Stimulated activated naive B cell treated with anti-CD40 and anti-IgM and Interleukin-4, amounts not matched to agents 10 μg/mL and 1 μg/mL and 100 μg/mL, for 72 hours (primary cell): ENCODE results near the gene ACOX3.

Source experiments
- ATAC-seq, 2 donors: fragments of 150-1000 bp; cut with Tn5 transposase; replicated peaks; 2 replicates each; pipeline ENCODE4 v1.10.0; 2021; ENCODE audit warnings: moderate library complexity in 1 of 2
- DNase-seq: peaks from one replicate; pipeline ENCODE4 v3.0.0; 2021
- H3K27ac Mint-ChIP-seq: one replicate; pipeline ENCODE4 v1.8.0; 2022; ENCODE audit warnings: mild to moderate bottlenecking, mixed read lengths
- H3K27me3 Mint-ChIP-seq, 2 donors: one replicate each; pipeline ENCODE4 v1.8.0; 2022; ENCODE audit warnings: mixed read lengths in 2 of 2
- H3K36me3 Mint-ChIP-seq, 2 donors: one replicate each; pipeline ENCODE4 v1.8.0; 2022; ENCODE audit warnings: mixed read lengths in 2 of 2, mild to moderate bottlenecking in 1 of 2
- H3K4me1 Mint-ChIP-seq, 2 donors: one replicate each; pipeline ENCODE4 v1.8.0; 2022; ENCODE audit warnings: mixed read lengths in 2 of 2, mild to moderate bottlenecking in 1 of 2
- H3K4me3 Mint-ChIP-seq, 2 donors: one replicate each; pipeline ENCODE4 v1.8.0; 2022; ENCODE audit warnings: mild to moderate bottlenecking in 2 of 2, mixed read lengths in 2 of 2, moderate library complexity in 1 of 2
- H3K9me3 Mint-ChIP-seq, 2 donors: one replicate each; pipeline ENCODE4 v1.8.0; 2022; ENCODE audit warnings: mixed read lengths in 2 of 2, mild to moderate bottlenecking in 1 of 2

ACOX3 gene

DNA sequence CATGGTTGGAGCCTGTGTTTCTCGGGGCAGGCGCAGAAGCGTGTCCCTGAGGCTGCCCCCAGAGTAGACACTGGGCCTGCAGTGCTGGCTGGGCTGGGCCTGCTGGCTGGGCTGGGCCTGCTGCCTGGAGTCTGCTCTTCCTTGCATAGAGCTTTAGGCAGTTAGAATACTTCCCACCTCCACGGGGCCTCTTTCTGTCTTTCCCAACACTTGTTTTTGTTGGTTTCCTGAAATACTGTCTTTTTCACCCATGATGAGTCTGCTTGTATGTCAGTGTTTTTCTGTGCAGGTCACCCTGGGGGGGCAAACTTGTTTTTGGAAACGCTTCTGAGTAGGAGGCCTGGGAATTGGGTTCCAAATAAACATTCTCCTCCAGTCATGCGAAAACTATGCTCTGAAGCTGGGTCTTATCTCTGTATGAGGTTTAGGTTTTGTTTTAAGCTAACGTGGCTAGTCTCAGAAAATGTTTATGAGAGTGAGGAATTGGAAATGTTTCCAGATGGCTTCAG lies 32.2 kb upstream of the ACOX3 start:
- Mint-ChIP-seq H3K27me3 (no peaks in the 10 kb centered on the region), H3K9me3 (no peaks in the 10 kb centered on the region), H3K4me1 (peaks cover 7 to 15% of the 10 kb centered on the region in 2 donors), H3K36me3 (peaks cover 31 to 68% of the 10 kb centered on the region in 2 donors), H3K4me3 (no peak overlapping the region), H3K27ac (no peak overlapping the region)
- DNase-seq (no peak), ATAC-seq (no peak)

DNA sequence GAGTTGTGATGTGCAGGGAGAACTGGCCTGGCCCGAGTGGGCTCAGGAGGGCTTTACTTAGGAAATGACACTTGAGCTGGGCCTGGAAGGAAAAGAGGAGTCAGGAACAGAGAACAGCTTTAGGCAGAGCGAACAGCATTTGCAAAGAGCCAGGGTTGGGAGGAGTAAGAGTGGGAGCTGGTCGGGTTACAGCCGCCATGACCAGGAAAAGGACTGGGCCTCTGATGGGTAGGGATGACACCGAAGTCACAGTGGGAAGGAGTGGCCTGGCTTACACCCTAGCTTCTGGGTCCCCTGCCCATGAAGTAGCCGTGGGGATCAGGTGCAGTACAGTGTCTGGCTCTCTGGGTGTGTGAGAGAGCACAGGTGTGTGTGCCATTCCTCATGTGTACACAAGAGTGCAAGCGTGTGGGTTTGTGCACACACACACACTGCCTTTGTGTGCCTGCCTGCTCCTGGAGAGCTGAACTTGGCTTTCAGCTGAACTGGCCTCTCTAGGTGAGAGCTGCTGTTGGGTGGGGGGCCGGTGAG lies 31.7 kb upstream of the ACOX3 start:
- no peak for DNase-seq
- peaks cover 31 to 69% of the 10 kb centered on the region in 2 donors for H3K36me3 Mint-ChIP-seq
- H3K27me3 Mint-ChIP-seq, result no peaks in the 10 kb centered on the region
- peaks cover 7 to 15% of the 10 kb centered on the region in 2 donors for H3K4me1 Mint-ChIP-seq
- H3K9me3 Mint-ChIP-seq, result no peaks in the 10 kb centered on the region
- no peak for ATAC-seq
- no peak overlapping the region for H3K27ac Mint-ChIP-seq
- H3K4me3 Mint-ChIP-seq, result no peak overlapping the region

DNA sequence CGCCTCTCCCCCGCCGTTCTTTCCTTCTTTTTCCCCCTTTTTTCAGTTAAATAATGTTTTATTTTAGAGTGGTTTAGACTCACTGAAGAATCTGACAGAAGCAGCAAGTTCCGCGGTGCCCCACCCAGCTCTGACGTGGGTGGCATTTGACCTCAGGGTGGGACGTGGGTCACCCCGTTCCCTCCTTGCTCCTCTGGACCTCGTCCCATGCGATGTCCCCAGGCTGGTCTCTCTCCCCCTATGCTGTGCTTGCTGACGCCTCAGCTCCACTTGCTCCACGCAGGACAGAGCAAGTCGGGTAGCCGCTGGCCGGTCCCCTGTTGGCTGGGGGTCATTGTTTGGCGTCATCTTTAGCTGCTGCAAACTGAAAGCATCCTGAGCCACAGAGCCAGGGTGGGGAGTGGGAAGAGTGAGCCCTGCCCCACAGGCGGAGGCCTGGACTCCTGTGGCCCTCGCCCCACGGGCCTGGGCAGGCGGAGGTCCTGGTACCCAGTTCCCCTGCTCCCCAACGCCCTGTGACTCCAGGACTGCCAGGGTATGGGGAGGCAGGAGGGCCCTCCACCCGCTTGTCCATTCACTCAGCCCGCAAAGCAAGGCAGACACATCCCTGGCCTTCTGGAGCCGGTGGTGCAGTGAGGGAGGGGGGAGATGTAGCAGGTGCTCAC lies 30.8 kb upstream of the ACOX3 start:
- no peak for ATAC-seq
- H3K9me3 Mint-ChIP-seq, result no peaks in the 10 kb centered on the region
- H3K4me3 Mint-ChIP-seq, result no peak overlapping the region
- no peaks in the 10 kb centered on the region for H3K27me3 Mint-ChIP-seq
- H3K27ac Mint-ChIP-seq, result peak overlapping the region; percentile 20
- peaks cover 7 to 15% of the 10 kb centered on the region in 2 donors for H3K4me1 Mint-ChIP-seq
- peaks cover 33 to 72% of the 10 kb centered on the region in 2 donors for H3K36me3 Mint-ChIP-seq
- DNase-seq, result no peak

DNA sequence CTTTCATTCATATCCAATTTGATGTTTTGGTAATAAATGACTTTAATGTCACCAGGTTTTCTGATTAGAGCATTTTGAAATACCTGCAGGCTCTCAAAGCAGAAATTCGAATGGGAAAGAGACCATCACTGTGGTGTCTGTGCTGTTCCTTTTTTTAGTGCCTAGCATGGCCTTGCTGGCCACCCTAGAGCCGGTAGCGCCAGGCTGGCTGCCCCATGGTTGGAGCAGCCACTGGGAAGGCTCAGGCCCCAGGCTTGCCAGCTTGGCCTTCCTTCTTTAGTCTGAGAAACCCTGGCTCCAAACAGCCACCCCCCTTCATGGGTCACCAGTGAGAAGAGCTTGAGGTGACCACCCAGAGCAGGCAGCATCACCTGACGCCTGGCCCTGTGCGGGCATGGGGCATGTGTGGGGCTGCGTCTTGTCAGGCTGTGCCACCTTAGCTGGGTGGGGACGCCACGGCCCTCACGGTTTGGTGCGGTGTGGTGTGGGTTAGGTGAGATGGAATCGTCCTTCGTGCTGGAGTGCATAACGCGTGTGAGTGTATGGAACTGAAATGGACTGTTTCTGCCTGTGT lies 30.0 kb upstream of the ACOX3 start:
- H3K36me3 Mint-ChIP-seq, result peaks cover 33 to 71% of the 10 kb centered on the region in 2 donors
- ATAC-seq (no peak), DNase-seq (no peak)
- no peak overlapping the region for H3K4me3 Mint-ChIP-seq
- H3K9me3 Mint-ChIP-seq, result no peaks in the 10 kb centered on the region
- H3K27ac Mint-ChIP-seq, result no peak overlapping the region
- H3K4me1 Mint-ChIP-seq, result peaks cover 7 to 18% of the 10 kb centered on the region in 2 donors
- no peaks in the 10 kb centered on the region for H3K27me3 Mint-ChIP-seq

DNA sequence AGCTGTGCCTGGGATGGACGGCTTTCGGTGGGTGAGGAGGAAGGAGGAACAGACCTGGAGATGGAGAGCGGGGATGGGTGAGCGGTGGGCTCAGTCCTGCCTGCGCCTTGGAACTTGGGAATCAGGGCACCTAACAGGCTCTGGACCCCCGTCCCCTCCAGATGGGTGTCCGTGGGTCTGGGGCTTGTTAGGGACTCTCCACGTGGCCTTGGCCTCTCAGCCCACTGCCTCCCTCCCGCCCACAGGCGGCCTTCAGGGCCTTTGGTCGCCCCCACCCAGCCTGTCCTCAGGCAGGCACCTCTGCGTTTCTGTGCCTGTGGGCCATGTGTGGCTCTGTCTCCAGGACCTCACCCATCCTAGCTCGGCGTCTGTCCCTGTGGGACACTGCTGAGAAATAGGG lies 29.0 kb upstream of the ACOX3 start:
- H3K9me3 Mint-ChIP-seq, result no peaks in the 10 kb centered on the region
- H3K36me3 Mint-ChIP-seq, result peaks cover 37 to 71% of the 10 kb centered on the region in 2 donors
- H3K4me1 Mint-ChIP-seq, result peaks cover 7 to 22% of the 10 kb centered on the region in 2 donors
- no peak overlapping the region for H3K4me3 Mint-ChIP-seq
- H3K27ac Mint-ChIP-seq, result no peak overlapping the region
- DNase-seq, result no peak
- no peaks in the 10 kb centered on the region for H3K27me3 Mint-ChIP-seq
- ATAC-seq, result no peak

DNA sequence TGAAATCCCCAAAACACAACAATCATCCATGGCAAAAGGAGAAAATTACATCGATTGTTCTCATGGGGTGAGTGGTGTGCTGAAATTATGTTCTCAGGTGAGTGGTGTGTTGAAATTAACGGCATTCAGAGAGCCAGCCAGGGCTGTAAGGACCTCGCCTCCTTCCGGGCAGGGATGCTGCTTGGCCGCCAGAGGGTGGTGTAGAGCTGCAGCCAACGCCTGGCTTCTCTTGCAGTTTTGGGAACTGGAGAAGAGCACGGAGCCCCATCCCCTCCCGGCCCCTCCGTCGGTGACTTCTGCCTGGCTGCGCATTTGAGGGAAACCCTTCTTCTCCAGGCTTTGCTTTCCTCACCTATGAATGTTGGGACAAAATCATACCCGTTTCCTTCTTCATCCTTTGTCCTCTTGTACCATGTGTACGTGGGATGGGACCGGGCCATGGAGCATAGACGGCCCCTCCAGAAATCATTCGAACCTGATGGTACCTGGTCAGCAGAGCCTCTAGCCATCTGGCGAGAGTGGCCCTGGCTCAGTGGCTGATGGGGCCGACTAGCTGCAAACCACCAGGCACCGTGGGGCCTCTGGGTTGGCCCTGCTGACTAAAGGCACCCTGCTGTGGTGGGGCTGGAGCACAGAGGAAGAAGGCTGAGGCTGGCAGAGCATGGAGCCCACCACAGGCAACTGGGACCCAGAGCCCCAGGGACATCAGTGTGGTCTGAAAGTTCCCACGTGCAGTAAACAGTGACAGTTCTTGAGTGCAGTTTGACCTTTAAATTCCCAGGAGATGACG lies 28.4 kb upstream of the ACOX3 start:
- no peaks in the 10 kb centered on the region for H3K27me3 Mint-ChIP-seq
- peak; percentile 28 for DNase-seq
- H3K9me3 Mint-ChIP-seq, result no peaks in the 10 kb centered on the region
- peak; percentile 71 to 82 for ATAC-seq
- H3K4me1 Mint-ChIP-seq, result peaks cover 7 to 22% of the 10 kb centered on the region in 2 donors
- no peak overlapping the region for H3K27ac Mint-ChIP-seq
- no peak overlapping the region for H3K4me3 Mint-ChIP-seq
- peaks cover 38 to 71% of the 10 kb centered on the region in 2 donors for H3K36me3 Mint-ChIP-seq

DNA sequence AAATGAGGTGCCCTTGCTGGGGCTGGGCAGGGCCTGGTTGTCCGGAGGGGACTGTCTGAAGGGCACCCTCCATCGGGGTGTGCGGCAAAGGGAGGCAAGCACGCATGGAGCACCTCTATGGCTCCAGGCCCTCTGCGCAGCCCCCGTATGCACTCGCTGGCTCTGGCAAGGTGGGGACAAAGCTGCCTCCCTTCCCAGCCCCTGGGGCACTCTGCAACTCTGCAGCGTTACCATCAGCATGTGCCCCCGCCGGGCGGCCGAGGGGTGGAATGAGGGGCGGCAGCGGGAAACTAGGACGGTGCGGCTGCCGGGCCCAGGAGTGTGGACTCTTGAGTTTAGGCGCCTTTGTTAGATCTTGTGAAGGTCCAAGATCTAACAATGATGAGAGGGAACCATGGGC lies 26.5 kb upstream of the ACOX3 start:
- H3K36me3 Mint-ChIP-seq, result peaks cover 40 to 71% of the 10 kb centered on the region in 2 donors
- DNase-seq (no peak), ATAC-seq (no peak)
- H3K27ac Mint-ChIP-seq, result no peak overlapping the region
- no peaks in the 10 kb centered on the region for H3K9me3 Mint-ChIP-seq
- no peaks in the 10 kb centered on the region for H3K27me3 Mint-ChIP-seq
- no peak overlapping the region for H3K4me3 Mint-ChIP-seq
- H3K4me1 Mint-ChIP-seq, result peaks cover 7 to 22% of the 10 kb centered on the region in 2 donors

DNA sequence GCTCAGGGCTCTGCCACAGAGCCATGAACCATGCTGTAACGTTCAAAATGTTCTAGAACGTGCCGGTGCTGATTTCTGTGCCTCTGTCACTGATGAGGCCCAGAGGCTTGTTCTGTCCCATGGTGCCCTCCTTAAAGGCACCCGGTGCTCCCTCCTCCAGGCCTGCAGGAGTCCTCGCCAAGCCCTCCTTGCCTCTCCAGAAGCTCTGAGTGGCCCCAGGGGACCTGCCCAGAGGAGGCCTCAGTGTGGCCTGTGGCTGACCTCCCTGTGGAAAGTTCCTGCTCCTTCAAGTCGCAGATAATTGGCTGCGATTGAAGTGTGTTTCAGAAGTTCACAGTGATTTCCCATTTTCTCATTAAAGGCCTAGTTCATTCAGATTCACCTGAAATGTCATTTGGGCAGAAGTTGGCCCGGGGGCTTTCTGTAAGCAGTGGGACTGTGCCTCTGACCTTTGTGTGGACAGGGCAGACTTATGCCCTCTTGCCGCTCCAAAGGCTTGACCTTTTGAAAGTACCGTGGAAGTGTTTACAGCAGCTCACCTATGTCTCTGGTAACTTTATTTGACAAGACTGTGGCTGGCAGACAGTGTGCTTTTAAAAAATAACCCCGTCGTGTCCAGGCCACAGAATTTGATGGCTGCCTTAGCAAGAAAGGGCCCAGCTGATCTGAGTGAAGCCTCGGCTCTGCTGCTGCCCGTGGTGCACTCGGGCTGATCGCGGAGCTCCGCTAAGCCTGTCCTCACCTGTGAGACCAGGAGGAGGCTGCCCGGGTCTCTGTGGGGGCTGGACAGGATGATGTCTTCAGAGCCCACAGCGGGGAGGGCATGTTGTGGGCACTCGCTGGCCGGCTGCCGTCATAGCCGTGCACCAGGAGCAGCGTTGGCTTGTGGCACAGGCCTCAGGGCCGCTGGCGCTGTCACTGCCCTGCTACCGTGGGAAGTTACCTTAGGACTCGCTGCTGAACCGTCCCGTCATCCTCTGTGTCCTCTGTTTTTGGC lies 25.4 kb upstream of the ACOX3 start:
- DNase-seq (no peak), ATAC-seq (peak; percentile 51 to 72)
- Mint-ChIP-seq H3K36me3 (peaks cover 41 to 68% of the 10 kb centered on the region in 2 donors), H3K4me3 (no peak overlapping the region), H3K4me1 (peaks cover 7 to 22% of the 10 kb centered on the region in 2 donors), H3K27me3 (no peaks in the 10 kb centered on the region), H3K27ac (no peak overlapping the region), H3K9me3 (no peaks in the 10 kb centered on the region)

DNA sequence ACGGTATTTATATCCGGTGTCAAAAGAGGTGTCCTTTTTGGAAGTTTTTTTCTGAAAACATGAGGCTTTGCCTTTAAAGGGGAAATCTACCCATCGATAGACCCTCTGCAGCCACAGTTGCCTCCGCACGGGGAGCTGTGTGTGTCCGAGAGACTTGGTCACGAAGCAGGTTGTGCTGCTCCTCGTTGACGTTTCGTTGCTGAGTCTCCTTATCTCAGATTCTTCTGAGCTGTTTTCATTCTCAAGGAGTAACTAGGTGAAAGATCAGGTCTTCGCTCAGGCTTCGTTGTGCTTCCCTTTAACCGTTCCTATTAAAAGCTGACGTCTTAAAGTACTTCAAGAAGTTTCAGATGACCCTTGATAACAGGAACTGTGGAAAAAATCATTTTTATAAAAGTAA lies 23.9 kb upstream of the ACOX3 start:
- Mint-ChIP-seq H3K27ac (no peak overlapping the region), H3K9me3 (no peaks in the 10 kb centered on the region), H3K27me3 (no peaks in the 10 kb centered on the region), H3K36me3 (peaks cover 46 to 62% of the 10 kb centered on the region in 2 donors), H3K4me3 (no peak overlapping the region), H3K4me1 (peaks cover 7 to 20% of the 10 kb centered on the region in 2 donors)
- no peak for DNase-seq
- ATAC-seq, result no peak

DNA sequence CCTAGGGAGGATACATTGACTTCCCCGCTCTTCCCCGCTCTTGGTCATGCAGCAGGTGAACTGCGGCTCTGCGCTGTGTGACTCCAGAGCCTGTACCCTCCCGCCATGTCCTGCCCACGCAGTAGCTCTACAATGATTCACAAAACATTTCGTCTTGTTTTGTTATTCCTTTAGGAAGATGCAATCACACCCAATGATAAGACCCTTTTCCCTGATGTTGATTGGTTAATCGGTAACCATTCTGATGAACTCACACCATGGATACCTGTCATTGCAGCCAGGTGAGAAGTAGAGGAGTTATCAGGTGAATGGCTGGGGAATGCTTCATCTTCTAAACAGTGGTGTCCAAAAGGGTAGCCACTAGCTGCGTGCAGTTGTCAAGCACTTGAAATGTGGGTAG lies 23.3 kb upstream of the ACOX3 start:
- Mint-ChIP-seq H3K27ac (no peak overlapping the region), H3K4me1 (peaks cover 2 to 15% of the 10 kb centered on the region in 2 donors), H3K27me3 (no peaks in the 10 kb centered on the region), H3K4me3 (no peak overlapping the region), H3K36me3 (peaks cover 42 to 58% of the 10 kb centered on the region in 2 donors), H3K9me3 (no peaks in the 10 kb centered on the region)
- ATAC-seq, result no peak
- DNase-seq, result no peak

DNA sequence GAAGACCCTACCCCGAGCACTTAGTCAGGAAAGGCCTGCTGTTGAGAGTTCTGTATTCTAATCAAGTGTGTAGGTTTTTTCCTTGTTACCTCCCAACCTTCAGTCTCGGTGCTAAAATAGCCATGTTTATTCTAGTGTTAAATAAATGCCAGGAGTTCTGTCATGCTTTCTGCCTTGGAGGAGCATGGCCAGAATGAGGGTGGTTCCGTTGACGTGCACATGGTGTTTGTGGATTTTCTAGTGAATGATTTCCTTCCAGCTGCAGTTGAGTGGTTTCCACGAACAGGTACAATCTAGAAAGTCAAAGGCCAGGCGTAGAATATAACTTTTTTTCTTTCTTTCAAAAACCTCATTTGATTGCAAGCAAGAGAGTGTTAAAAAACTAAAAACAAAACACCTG lies 21.1 kb upstream of the ACOX3 start:
- H3K36me3 Mint-ChIP-seq, result peaks cover 43 to 52% of the 10 kb centered on the region in 2 donors
- no peak for ATAC-seq

DNA sequence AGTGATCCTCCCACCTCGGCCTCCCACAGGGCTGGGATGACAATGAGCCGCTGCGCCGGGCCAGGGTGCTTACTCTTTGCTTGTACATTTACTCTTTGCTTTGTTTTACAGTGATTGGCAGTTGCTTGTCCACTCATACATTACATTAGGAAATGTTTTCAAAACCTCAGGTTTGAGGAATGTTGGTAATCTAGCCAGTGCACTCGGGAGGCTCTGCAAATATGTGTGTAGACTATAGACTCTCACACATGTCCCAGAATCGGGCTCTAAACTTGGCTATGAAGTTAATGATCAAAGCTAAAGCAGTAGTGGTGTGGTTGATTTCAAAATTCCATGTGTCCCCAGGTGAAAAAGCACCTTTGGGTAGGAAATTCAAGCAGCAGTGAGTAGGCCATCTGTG lies 20.6 kb upstream of the ACOX3 start:
- no peak for ATAC-seq
- H3K4me1 Mint-ChIP-seq, result peaks cover 0 to 8% of the 10 kb centered on the region in 2 donors
- H3K4me3 Mint-ChIP-seq, result no peak overlapping the region
- peaks cover 46 to 53% of the 10 kb centered on the region in 2 donors for H3K36me3 Mint-ChIP-seq
- H3K9me3 Mint-ChIP-seq, result no peaks in the 10 kb centered on the region
- no peak overlapping the region for H3K27ac Mint-ChIP-seq
- H3K27me3 Mint-ChIP-seq, result no peaks in the 10 kb centered on the region
- no peak for DNase-seq

More for the DNA sequence above, 21.1 kb upstream of the ACOX3 start:
- Mint-ChIP-seq H3K4me3 (no peak overlapping the region), H3K27ac (no peak overlapping the region), H3K9me3 (no peaks in the 10 kb centered on the region), H3K4me1 (peaks cover 0 to 8% of the 10 kb centered on the region in 2 donors), H3K27me3 (no peaks in the 10 kb centered on the region)
- no peak for DNase-seq

DNA sequence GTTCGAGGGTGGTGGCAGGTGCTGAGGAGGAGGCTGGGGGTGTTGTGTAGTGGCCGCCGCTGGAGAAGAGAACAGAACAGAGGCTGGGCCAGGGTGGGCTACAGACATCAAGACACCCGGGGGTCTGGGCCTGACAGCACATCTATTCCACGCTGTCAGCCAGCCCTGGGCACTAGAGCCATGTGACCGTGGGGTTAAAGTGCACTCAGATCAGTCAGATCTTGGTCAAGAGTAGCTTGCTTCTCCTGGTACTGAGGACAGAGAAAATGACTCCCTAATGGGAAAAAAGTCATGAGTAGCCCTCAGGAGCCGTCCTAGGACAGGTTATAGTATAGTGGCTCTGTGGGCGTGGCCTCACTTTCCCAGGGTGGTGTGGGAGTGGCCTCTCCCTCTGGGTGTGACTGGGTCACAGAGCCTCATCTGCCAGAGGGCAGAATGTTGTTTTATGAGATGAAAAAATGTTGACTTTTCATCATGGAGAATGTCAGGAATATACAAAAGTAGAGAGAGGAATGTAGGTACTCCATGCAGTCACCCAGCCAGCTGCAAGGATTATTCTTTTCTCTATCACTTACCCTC lies 19.4 kb upstream of the ACOX3 start:
- no peak for ATAC-seq

More for the DNA sequence above, 19.4 kb upstream of the ACOX3 start:
- Mint-ChIP-seq H3K4me3 (no peak overlapping the region), H3K9me3 (no peaks in the 10 kb centered on the region), H3K27me3 (no peaks in the 10 kb centered on the region), H3K36me3 (peaks cover 40 to 45% of the 10 kb centered on the region in 2 donors), H3K4me1 (no peaks in the 10 kb centered on the region), H3K27ac (peak overlapping the region; percentile 59)
- no peak for DNase-seq
